Sciatic nerve (tissue), 2 donors: ENCODE results near the gene PITPNC1. TPM values are rescaled to one million over a fixed set of nuclear protein-coding genes. Genes with fewer than 3 reads are reported as not detected.

Experiments used
- ATAC-seq: fragments of 200-7000 bp; cut with Tn5 transposase; one replicate; pipeline ENCODE4 v1.9.1; 2020; ENCODE audit warnings: mild to moderate bottlenecking, moderate library complexity
- DNase-seq: peaks from one replicate; pipeline ENCODE4 v3.0.0-alpha.2; 2020; ENCODE audit warnings: low spot score
- intact Hi-C: fragments of 100-400 bp; cut with DNase I; formaldehyde crosslinking; loops from one replicate; pipeline ENCODE4 v1.14.2; 2022
- total RNA-seq: library from RNA; stranded (reverse); fragmentation: NEBNext Ultra II Directional; extraction: Animal tissue kit (Norgen Biotek cat#: 25700); gene quantifications from one replicate; pipeline ENCODE4 v1.2.1, GENCODE V29; 2021
- donor health status: DM: no; HTN: no; CAD: no.
- donor health status: DM: no; HTN: no; CAD: no.

Gene PITPNC1
- total RNA-seq, 1 donor from 2014 or later = 27.9 TPM

GRCh38 chr17:67442787-67443624 is 65.9 kb downstream of the PITPNC1 start:
- intact Hi-C loops = no loop called here
- no peak for ATAC-seq
- DNase-seq = no peak

- intact Hi-C loops = no loop called here
- DNase-seq = no peak
These were observed 67.0 kb downstream of the PITPNC1 start for GRCh38 chr17:67443931-67444595.

GRCh38 chr17:67448449-67448848 is 71.4 kb downstream of the PITPNC1 start:
- ATAC-seq (no peak), DNase-seq (no peak)
- intact Hi-C loops = no loop called here

More at GRCh38 chr17:67443931-67444595, 67.0 kb downstream of the PITPNC1 start:
- peak; percentile 74 for ATAC-seq

GRCh38 chr17:67449065-67449464 is 72.0 kb downstream of the PITPNC1 start:
- ATAC-seq (no peak), DNase-seq (no peak)
- intact Hi-C loops = no loop called here

GRCh38 chr17:67449845-67450755 is 73.0 kb downstream of the PITPNC1 start:
- intact Hi-C loops = no loop called here
- DNase-seq (no peak), ATAC-seq (no peak)

GRCh38 chr17:67452681-67453554 is 75.8 kb downstream of the PITPNC1 start:
- no peak for ATAC-seq
- intact Hi-C loops = no loop called here

GRCh38 chr17:67456103-67456502 is 79.0 kb downstream of the PITPNC1 start:
- no peak for ATAC-seq

More at GRCh38 chr17:67452681-67453554, 75.8 kb downstream of the PITPNC1 start:
- no peak for DNase-seq

GRCh38 chr17:67456889-67457288 is 79.8 kb downstream of the PITPNC1 start:
- ATAC-seq (no peak), DNase-seq (no peak)
- intact Hi-C loops = no loop called here

More at GRCh38 chr17:67456103-67456502, 79.0 kb downstream of the PITPNC1 start:
- DNase-seq = no peak
- intact Hi-C loops = no loop called here

- ATAC-seq (no peak), DNase-seq (no peak)
- intact Hi-C loops = no loop called here
These were observed 81.1 kb downstream of the PITPNC1 start for GRCh38 chr17:67458203-67458602.

GRCh38 chr17:67459985-67460384 is 82.9 kb downstream of the PITPNC1 start:
- no peak for DNase-seq
- intact Hi-C loops = no loop called here
- no peak for ATAC-seq

GRCh38 chr17:67461228-67461780 is 84.2 kb downstream of the PITPNC1 start:
- DNase-seq = no peak

GRCh38 chr17:67461876-67462275 is 84.8 kb downstream of the PITPNC1 start:
- DNase-seq = no peak
- intact Hi-C loops = no loop called here
- no peak for ATAC-seq

More at GRCh38 chr17:67461228-67461780, 84.2 kb downstream of the PITPNC1 start:
- ATAC-seq = no peak
- intact Hi-C loops = no loop called here

- no peak for ATAC-seq
- intact Hi-C loops = loop anchor here (1.0 kb wide), 1 partner anchor 27 kb away; no protein-coding TSS in a partner anchor
- DNase-seq = no peak
These were observed 89.2 kb downstream of the PITPNC1 start for GRCh38 chr17:67466251-67466796.

- no peak for ATAC-seq
- no peak for DNase-seq
- intact Hi-C loops = no loop called here
These were observed 90.7 kb downstream of the PITPNC1 start for GRCh38 chr17:67467500-67468455.

GRCh38 chr17:67469208-67469980 is 92.3 kb downstream of the PITPNC1 start:
- intact Hi-C loops = no loop called here
- DNase-seq = no peak

GRCh38 chr17:67470163-67470562 is 93.1 kb downstream of the PITPNC1 start:
- DNase-seq (no peak), ATAC-seq (no peak)
- intact Hi-C loops = no loop called here

More at GRCh38 chr17:67469208-67469980, 92.3 kb downstream of the PITPNC1 start:
- ATAC-seq = no peak
